GM21528 (cell line): ENCODE measurements around the gene HADHA.
"Not testable (repeated sequence)": the region's sequence is repeated elsewhere in the genome, so short reads cannot be mapped to it uniquely, and the experiment has no call there.

Experiments used
- ATAC-seq: cut with Tn5 transposase; IDR thresholded peaks from one replicate; pipeline ENCODE4 v1.9.1; 2021; ENCODE audit warnings: mild to moderate bottlenecking, moderate library complexity; ENCODE audit not compliant: unreplicated experiment, low FRiP score

Gene HADHA

GRCh38 chr2:26177122-26177521 is 67.3 kb downstream of the HADHA start:
- no peak for ATAC-seq

GRCh38 chr2:26176279-26176615 is 68.2 kb downstream of the HADHA start:
- ATAC-seq, result no peak

- no peak for ATAC-seq
Measured at GRCh38 chr2:26175466-26176278, 68.8 kb downstream of the HADHA start.

GRCh38 chr2:26174691-26175465 is 69.6 kb downstream of the HADHA start:
- ATAC-seq, result no peak

- ATAC-seq, result no peak
Measured at GRCh38 chr2:26173776-26174482, 70.5 kb downstream of the HADHA start.

GRCh38 chr2:26172871-26173775 is 71.3 kb downstream of the HADHA start, which contains the start of gene GAREM2:
TSS of gene GAREM2 (plus strand) at chr2:26173088. CDS start at chr2:26173221, 133 bp downstream.
- no peak for ATAC-seq

- no peak for ATAC-seq
Measured at GRCh38 chr2:26172189-26172870, 72.1 kb downstream of the HADHA start.

- ATAC-seq, result no peak
Measured at GRCh38 chr2:26170795-26171194, 73.6 kb downstream of the HADHA start.

- ATAC-seq, result no peak
Measured at GRCh38 chr2:26169681-26170414, 74.6 kb downstream of the HADHA start.

GRCh38 chr2:26169226-26169625 is 75.2 kb downstream of the HADHA start:
- ATAC-seq, result no peak

GRCh38 chr2:26168785-26169184 is 75.6 kb downstream of the HADHA start:
- no peak for ATAC-seq

- not testable (repeated sequence) for ATAC-seq
Measured at GRCh38 chr2:26166541-26166940, 77.9 kb downstream of the HADHA start.

- ATAC-seq, result no peak
Measured at GRCh38 chr2:26165403-26165802, 79.0 kb downstream of the HADHA start.

GRCh38 chr2:26164641-26165211 is 79.7 kb downstream of the HADHA start:
- ATAC-seq, result no peak

- no peak for ATAC-seq
Measured at GRCh38 chr2:26164231-26164630, 80.2 kb downstream of the HADHA start.

- ATAC-seq, result no peak
Measured at GRCh38 chr2:26162963-26163362, 81.5 kb downstream of the HADHA start.

- no peak for ATAC-seq
Measured at GRCh38 chr2:26161926-26162325, 82.5 kb downstream of the HADHA start.

- ATAC-seq, result no peak
Measured at GRCh38 chr2:26157580-26157979, 86.9 kb downstream of the HADHA start.

GRCh38 chr2:26150243-26150642 is 94.2 kb downstream of the HADHA start:
- no peak for ATAC-seq
